ENCODE measurements around the gene BMP10.
"Not testable (repeated sequence)": the region's sequence is repeated elsewhere in the genome, so short reads cannot be mapped to it uniquely, and the experiment has no call there.

The BMP10 gene, protein sequence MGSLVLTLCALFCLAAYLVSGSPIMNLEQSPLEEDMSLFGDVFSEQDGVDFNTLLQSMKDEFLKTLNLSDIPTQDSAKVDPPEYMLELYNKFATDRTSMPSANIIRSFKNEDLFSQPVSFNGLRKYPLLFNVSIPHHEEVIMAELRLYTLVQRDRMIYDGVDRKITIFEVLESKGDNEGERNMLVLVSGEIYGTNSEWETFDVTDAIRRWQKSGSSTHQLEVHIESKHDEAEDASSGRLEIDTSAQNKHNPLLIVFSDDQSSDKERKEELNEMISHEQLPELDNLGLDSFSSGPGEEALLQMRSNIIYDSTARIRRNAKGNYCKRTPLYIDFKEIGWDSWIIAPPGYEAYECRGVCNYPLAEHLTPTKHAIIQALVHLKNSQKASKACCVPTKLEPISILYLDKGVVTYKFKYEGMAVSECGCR

DNA sequence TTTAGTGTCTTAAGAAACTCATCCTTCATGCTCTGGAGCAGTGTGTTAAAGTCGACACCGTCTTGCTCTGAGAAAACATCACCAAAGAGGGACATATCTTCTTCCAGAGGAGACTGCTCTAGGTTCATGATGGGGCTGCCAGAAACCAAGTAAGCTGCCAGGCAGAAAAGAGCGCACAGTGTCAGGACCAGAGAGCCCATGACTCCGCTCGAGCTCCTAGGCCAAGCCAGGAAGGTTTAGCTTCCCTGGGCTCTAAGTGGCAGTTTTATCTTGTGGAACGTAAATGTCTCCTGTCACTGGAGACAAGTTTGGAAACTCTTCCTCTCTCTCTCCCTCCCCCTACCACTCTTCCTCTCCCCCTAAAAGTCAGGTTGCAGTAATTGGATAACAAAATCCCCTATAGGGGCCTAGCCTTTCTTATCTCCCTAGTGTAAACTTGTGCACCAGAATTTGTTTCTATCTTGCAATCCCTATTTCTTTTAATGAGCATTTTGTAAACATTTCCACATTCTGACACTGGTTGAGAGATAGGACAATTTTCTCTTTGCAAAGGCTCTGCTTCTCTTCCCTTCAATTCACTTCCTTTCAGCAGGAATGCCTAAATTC lies at the start of gene BMP10:
BMP10 (minus strand) TSS at position 239 of the 606 bp plus-strand sequence; CDS start at position 200, 39 bp downstream.
- DNase-seq = no peak

DNA sequence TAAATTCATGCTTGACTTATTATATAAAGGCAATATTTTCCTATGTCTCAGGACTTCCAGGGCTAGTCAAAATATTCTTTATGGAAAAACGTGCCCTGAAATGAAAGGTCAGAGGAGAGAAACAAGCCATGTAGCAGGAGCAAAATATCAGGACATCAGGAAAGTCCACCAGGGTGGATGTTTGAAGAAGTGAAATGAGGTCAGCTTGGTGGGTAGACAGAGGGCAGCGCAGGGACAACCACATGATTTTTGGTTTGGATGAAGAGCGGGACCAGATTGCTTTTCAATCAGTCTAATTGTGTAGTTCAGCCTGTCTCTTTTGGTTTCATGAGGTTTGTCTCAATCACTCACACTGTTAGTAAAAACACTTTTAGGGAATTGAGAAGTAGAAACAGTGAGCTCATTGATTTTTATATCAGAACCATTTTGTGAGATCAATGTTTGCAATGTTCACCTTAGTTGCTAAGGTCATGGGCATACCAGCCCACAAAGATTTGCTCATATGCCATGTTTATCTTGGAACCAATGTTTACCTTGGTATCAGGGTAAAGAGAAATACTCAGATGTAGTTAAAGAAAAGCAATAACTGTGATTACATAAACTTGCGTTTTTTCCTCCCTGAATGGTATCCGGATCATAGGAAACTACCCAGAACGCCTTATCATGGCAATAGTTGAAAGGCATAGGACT lies 49.4 kb upstream of the BMP10 start:
- no peak for DNase-seq

DNA sequence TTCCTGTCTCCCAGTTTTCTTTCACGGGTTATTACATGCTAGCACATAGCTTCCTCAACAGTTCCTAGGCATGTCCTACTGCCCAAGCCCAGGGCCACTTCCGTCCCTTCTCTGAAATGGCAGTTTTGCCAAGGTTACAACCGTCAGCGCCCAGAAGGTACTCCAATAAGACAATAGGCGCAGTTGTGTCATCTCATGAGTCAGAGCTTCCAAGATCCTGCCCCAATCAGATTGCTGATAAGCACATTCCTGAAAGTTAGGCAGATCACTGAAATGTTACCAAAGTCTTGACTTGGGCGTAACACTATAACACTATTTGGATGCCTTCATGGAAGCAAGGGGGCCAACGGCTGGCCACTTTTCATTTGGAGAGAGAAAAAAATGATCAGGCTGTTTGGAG lies 47.3 kb upstream of the BMP10 start:
- no peak for DNase-seq

GRCh38 chr2:68917034-68917718 lies 46.0 kb upstream of the BMP10 start:
- no peak for DNase-seq

GRCh38 chr2:68916226-68916625 lies 45.0 kb upstream of the BMP10 start:
- no peak for DNase-seq

GRCh38 chr2:68915393-68915792 lies 44.2 kb upstream of the BMP10 start:
- DNase-seq = no peak

GRCh38 chr2:68913359-68913758 lies 42.2 kb upstream of the BMP10 start:
- no peak for DNase-seq

- peak; percentile 25 for DNase-seq
These were observed 41.5 kb upstream of the BMP10 start for GRCh38 chr2:68912732-68913131.

DNA sequence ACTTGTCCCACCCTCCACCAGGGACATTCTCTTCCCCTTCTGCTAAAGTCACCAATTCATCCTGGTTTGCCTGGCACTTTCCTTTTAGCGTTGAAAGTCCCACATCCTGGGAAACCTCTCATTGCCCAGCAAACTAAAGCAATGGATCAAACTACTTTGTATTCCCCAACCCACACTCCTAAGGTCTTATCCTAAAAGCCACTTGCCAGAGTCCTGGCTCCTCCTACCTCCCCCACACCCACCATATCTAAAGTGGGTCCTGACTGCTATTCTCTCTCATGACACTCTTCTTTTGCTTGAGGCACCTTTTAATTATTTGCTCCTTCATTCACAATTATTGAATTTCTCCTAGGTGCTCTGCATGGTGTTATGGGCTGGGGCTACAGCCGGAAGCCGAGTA lies 40.9 kb upstream of the BMP10 start:
- no peak for DNase-seq

GRCh38 chr2:68911709-68912108 lies 40.5 kb upstream of the BMP10 start:
- no peak for DNase-seq

DNA sequence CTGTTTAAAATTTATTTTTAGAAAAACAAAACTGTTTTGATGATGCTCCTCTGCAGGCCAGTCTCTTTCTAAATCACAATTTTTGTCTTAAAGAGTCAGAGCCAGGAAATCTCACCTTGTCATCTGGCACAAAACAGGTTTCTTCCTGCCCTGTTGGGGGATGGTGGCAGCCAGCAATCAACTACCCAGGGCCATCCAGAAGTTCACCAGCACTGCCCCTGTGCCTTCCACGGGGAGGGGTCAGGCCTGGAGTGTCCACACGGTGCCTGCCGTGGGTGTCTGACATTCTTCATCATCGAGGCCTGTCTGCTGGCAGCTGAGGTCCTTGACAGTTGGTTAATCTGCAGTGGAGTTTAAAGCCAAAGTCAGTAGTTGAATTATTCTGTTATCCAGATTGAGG lies 40.0 kb upstream of the BMP10 start:
- DNase-seq = no peak

GRCh38 chr2:68909793-68910674 lies 38.8 kb upstream of the BMP10 start:
- DNase-seq = peak; percentile 67

- peak; percentile 84 for DNase-seq
These were observed 37.3 kb upstream of the BMP10 start for GRCh38 chr2:68908392-68908970.

DNA sequence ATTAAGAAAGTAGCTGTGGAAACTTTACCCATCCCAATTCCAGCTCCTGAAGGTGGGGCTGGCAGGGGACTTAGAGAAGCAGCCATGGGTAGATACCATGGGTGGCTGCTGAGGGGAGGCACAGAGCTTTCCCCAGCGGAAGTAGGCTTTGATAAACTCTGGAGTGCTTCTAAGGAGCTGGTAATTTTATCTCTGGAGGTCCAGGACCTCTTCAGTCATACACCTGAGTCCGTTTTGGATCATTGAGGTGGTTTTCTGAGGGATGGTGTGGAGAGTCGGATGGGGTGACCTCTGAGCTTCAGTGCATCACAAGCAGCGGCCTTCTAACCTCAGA lies 36.7 kb upstream of the BMP10 start:
- DNase-seq = no peak

- no peak for DNase-seq
These were observed 36.2 kb upstream of the BMP10 start for GRCh38 chr2:68907232-68907919.

DNA sequence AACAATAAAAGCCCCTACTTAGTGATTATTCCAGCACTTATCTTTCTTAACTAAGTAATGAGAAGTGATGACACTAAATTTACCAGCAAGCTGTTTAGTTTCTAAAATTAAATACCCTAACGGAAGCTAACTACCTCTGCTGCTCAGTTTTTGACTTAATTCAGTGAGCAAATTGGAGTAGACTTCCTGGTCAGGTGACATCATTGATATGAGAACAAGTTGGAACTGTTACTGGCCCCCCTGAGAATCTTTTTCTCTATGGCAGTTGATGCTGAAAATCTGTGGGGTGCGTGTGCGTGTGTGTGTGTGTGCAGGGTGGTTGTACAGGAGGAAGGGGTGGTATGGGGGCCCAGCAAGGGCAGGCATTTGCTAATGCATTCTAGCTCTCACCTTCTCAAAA lies 35.5 kb upstream of the BMP10 start:
- no peak for DNase-seq

- DNase-seq = no peak
These were observed 33.9 kb upstream of the BMP10 start for GRCh38 chr2:68905116-68905515.

- DNase-seq = no peak
These were observed 30.4 kb upstream of the BMP10 start for GRCh38 chr2:68901561-68901960.

DNA sequence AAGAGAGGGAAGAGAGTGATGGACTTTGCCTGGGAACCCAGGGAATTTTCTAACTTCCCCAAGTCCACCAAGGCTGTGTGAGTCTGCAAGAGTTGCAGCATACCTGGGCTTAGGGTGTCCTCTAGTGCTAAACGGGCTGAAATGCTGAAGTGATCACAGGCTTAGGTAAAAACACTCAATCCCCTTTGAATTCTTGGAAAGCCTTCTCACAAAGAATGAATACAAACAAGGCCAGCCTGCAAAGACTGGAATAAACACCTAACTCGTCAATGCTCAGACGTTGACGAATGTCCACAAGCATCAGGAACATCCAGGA lies 30.0 kb upstream of the BMP10 start:
- DNase-seq = no peak

DNA sequence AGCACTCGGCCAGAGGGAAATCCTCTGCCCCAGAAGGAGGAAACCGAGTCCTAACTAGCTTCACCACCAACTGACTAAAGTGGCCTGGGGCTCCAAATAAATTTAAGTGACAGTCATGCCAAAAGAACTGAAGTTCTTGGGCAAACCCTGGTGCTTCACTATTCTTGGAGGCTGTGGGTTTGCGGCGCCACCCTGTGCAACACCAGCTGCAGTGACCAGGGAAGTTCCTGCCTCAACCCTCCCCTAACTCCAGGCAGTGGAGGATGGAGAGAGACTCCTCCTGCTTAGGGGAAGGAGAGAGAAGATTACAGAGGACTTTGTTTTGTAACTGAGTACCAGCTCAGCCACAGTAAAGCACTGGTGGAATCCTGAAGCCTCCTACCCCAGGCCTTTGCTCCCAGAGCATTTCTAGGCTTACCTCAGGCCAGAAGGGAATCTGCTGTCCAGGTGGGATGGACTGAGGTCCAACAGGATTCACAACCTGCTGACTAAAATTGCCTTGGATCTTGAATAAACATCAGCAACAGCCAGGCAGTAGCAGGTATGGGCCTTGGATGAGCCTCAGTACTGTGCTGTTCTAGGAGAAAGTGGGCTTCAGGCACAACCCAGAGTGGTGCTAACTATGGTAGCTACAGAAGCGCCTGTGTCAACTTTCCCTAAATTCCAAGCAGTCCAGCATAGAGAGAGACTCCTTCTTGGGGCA lies 29.4 kb upstream of the BMP10 start:
- no peak for DNase-seq

GRCh38 chr2:68895981-68896380 lies 24.8 kb upstream of the BMP10 start:
- not testable (repeated sequence) for DNase-seq

Data from CD4-positive, alpha-beta T cell treated with Interleukin-15 for 1 hour (primary cell).